Coronary artery (tissue), 2 donors: ENCODE data around the gene TOR1A.
A peak's percentile ranks its signal among the peaks of the same experiment; 100 is the strongest.
"Not testable (repeated sequence)": the region's sequence is repeated elsewhere in the genome, so short reads cannot be mapped to it uniquely, and the experiment has no call there.

Experiments
- DNase-seq: peaks from one replicate; pipeline ENCODE4 v3.0.0-alpha.2; 2017; ENCODE audit warnings: low spot score
- H3K27ac ChIP-seq, 2 donors: fragments of 200-600 bp; sonication (generic); one replicate each; pipeline ENCODE4 v1.5.1; 2016 to 2019
- H3K4me3 ChIP-seq: fragments of 200-600 bp; sonication (generic); 2 replicates; pipeline ENCODE4 v1.5.1; 2016; ENCODE audit warnings: mild to moderate bottlenecking, moderate library complexity
- TF ChIP-seq, protein P1 (sequence below): fragments of 200-600 bp; sonication (generic); IDR thresholded peaks from one replicate; pipeline ENCODE4 v1.5.1; 2019; ENCODE audit warnings: antibody characterized with exemption

The TOR1A gene

DNA sequence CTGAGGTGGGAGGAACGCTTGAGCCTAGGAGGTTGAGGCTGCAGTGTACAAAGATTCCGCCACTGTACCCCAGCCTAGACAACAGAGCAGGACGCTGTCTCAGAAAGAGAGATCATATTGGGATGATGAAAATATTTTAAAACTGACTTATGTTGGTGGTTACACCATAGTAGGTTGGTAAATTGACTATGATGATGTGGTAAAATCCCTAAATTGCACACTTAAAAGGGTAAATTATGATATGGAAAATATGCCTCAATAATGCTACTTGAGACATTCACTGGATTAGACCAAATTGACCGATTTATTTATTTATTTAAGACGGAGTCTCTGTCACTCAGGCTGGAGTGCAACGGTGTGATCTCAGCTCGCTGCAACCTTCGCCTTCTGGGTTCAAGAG, 42.8 kb downstream of the TOR1A start:
- no peak overlapping the region for H3K4me3 ChIP-seq
- no peak for DNase-seq
- TF ChIP-seq, protein P1, sequence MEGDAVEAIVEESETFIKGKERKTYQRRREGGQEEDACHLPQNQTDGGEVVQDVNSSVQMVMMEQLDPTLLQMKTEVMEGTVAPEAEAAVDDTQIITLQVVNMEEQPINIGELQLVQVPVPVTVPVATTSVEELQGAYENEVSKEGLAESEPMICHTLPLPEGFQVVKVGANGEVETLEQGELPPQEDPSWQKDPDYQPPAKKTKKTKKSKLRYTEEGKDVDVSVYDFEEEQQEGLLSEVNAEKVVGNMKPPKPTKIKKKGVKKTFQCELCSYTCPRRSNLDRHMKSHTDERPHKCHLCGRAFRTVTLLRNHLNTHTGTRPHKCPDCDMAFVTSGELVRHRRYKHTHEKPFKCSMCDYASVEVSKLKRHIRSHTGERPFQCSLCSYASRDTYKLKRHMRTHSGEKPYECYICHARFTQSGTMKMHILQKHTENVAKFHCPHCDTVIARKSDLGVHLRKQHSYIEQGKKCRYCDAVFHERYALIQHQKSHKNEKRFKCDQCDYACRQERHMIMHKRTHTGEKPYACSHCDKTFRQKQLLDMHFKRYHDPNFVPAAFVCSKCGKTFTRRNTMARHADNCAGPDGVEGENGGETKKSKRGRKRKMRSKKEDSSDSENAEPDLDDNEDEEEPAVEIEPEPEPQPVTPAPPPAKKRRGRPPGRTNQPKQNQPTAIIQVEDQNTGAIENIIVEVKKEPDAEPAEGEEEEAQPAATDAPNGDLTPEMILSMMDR, result no peak
- H3K27ac ChIP-seq, result no peak overlapping the region

- no peak for DNase-seq
- TF ChIP-seq, protein P1, result no peak
- no peak overlapping the region for H3K27ac ChIP-seq
These were observed 44.3 kb downstream of the TOR1A start for GRCh38 chr9:129779560-129780190.

DNA sequence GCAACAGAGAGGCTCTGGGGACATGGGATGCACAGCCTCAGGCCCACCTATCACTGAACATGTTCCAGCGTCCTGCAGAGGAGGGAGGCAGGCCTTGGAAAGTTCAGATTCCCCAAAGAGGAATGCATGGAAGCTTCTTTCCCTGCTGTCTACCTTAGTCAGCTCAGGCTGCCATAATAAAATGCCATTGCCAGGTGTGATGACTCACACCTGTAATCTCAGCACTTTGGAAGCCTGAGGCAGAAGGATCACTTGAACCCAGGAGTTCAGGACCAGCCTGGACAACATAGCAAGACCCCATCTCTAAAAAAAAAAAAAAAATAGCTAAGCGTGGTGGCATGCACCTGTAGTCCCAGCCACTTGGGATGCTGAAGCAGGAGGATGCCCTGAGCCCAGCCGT, 45.5 kb downstream of the TOR1A start:
- Histone ChIP-seq H3K4me3 (no peak overlapping the region), H3K27ac (no peak overlapping the region)
- no peak for DNase-seq
- TF ChIP-seq, protein P1, result no peak

More at GRCh38 chr9:129779560-129780190, 44.3 kb downstream of the TOR1A start:
- no peak overlapping the region for H3K4me3 ChIP-seq

DNA sequence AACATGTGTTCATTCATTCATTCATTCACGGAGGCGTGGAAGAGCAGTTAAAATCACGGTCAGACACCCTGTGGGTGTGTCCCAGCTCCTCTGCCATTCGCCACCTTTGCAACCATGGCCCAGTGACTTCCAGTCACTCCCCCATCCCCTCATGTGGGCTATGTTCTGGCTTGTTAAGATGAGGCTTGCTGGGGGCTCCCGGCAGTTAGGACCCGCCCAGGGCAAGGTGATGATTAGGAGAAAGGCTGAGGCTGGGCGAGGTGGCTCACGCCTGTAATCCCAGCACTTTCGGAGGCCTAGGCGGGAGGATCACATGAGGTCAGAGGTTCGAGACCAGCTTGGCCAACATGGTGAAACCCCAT, 46.2 kb downstream of the TOR1A start:
- peak overlapping the region; percentile 62 to 80 for H3K27ac ChIP-seq

GRCh38 chr9:129776938-129777768, 46.8 kb downstream of the TOR1A start:
- Histone ChIP-seq H3K4me3 (peak overlapping the region; percentile 45), H3K27ac (peak overlapping the region; percentile 62 to 80)
- DNase-seq, result peak; percentile 97
- TF ChIP-seq, protein P1, result no peak

More for the DNA sequence above, 46.2 kb downstream of the TOR1A start:
- no peak for DNase-seq
- H3K4me3 ChIP-seq, result peak overlapping the region; percentile 45
- TF ChIP-seq, protein P1, result no peak

DNA sequence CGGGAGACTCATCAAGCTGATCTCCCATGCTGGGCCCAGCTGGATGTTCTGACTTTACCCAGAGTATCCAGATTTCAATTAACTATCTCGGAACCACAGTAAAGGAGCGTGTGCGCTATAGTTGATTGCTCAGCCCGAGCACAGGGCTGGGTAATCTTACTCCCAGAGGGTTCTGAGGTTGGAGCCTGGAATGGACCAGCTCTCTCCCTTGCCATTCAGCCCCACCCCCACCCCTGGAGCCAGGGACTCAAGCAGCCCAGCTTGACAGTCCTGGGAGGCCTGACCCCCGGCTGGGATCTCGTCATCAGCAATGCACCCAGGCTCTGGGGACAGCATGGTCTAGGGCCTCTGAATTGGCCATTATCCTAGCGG, 47.4 kb downstream of the TOR1A start:
- DNase-seq, result no peak
- Histone ChIP-seq H3K4me3 (peak overlapping the region; percentile 45), H3K27ac (peak overlapping the region; percentile 36 to 80)
- TF ChIP-seq, protein P1, result no peak

GRCh38 chr9:129776096-129776495, 47.8 kb downstream of the TOR1A start:
- DNase-seq, result not testable (repeated sequence)
- H3K27ac ChIP-seq, result peak overlapping the region in 1 of 2 donors; percentile 80

More at GRCh38 chr9:129776096-129776495, 47.8 kb downstream of the TOR1A start:
- H3K4me3 ChIP-seq, result not testable (repeated sequence)
